K562 (cell line): ENCODE results near the gene B9D2. TPM values are rescaled to one million over a fixed set of nuclear protein-coding genes. Genes with fewer than 3 reads are reported as not detected.

ENCODE experiments used
- ADNP ChIP-seq: fragments of 200-800 bp; sonication (Bioruptor generic); IDR thresholded peaks from 2 replicates; pipeline ENCODE4 v1.6.1; 2016; ENCODE audit warnings: missing genetic modification characterization, missing compliant biosample characterization
- CCAR2 ChIP-seq: fragments of 200-400 bp; formaldehyde crosslinking; IDR thresholded peaks from 2 replicates; pipeline ENCODE4 v1.6.1; 2017; ENCODE audit warnings: mild to moderate bottlenecking, low read depth, low read length
- CEBPG ChIP-seq, 3 experiments: fragments of 200-800 bp in 1 of 3; sonication (Bioruptor generic) in 1 of 3; sonication (generic) in 1 of 3; formaldehyde crosslinking in 1 of 3; IDR thresholded peaks in 2 of 3; conservative IDR thresholded peaks in 1 of 3; 2 replicates each; pipeline versions ENCODE4 v1.6.1 to v1.8.0; 2016 to 2022; ENCODE audit warnings: missing compliant biosample characterization in 2 of 3, missing genetic modification characterization in 2 of 3, mild to moderate bottlenecking in 1 of 3, missing genetic modification reagents in 1 of 3
- CHCHD3 ChIP-seq: fragments of 250-450 bp; sonication (Bioruptor Pico); IDR thresholded peaks from 2 replicates; pipeline ENCODE4 v2.1.2; 2022; ENCODE audit warnings: mild to moderate bottlenecking
- GTF2F1 ChIP-seq: IDR thresholded peaks from 2 replicates; pipeline ENCODE4 v1.6.1; 2011; ENCODE audit warnings: low read depth, low read length, improper control_type of control experiment
- JUNB ChIP-seq: fragments of 450-650 bp; formaldehyde crosslinking; conservative IDR thresholded peaks from 2 replicates; pipeline ENCODE4 v1.4.0; 2020; ENCODE audit warnings: mild to moderate bottlenecking
- MAFK ChIP-seq: IDR thresholded peaks from 2 replicates; pipeline ENCODE4 v1.6.1; 2011; ENCODE audit warnings: low read length, improper control_type of control experiment
- NCOA1 ChIP-seq: fragments of 450-650 bp; IDR thresholded peaks from 2 replicates; pipeline ENCODE4 v1.6.1; 2016; ENCODE audit warnings: low read depth
- NRF1 ChIP-seq, 2 experiments: fragments of 450-650 bp; IDR thresholded peaks in 1 of 2; conservative IDR thresholded peaks in 1 of 2; 2 replicates each; pipeline ENCODE4 v1.6.1; 2014; ENCODE audit warnings: mild to moderate bottlenecking in 2 of 2
- PHF8 ChIP-seq: fragments of 200-600 bp; sonication (generic); IDR thresholded peaks from 2 replicates; pipeline ENCODE4 v1.6.1; 2012; ENCODE audit warnings: mixed run types, mild to moderate bottlenecking, inconsistent platforms, low read length, moderate library complexity, borderline replicate concordance
- POLR2H ChIP-seq: IDR thresholded peaks from 2 replicates; pipeline ENCODE4 v1.6.1; 2016; ENCODE audit warnings: missing genetic modification characterization, low read depth, mild to moderate bottlenecking, control low read depth, missing compliant biosample characterization, moderate library complexity
- POU5F1 ChIP-seq: fragments of 150-350 bp; IDR thresholded peaks from 2 replicates; pipeline ENCODE4 v1.6.1; 2014; ENCODE audit warnings: borderline replicate concordance, low read length, low read depth, mild to moderate bottlenecking; ENCODE audit not compliant: partially characterized antibody
- RBM22 ChIP-seq: fragments of 200-400 bp; formaldehyde crosslinking; IDR thresholded peaks from 2 replicates; pipeline ENCODE4 v1.6.1; 2018; ENCODE audit warnings: low read length, low read depth; ENCODE audit not compliant: poor library complexity, severe bottlenecking
- SMARCA5 ChIP-seq: fragments of 450-650 bp; IDR thresholded peaks from 2 replicates; pipeline ENCODE4 v1.6.1; 2016
- TAF9B ChIP-seq: fragments of 450-650 bp; IDR thresholded peaks from 2 replicates; pipeline ENCODE4 v1.6.1; 2018; ENCODE audit warnings: mild to moderate bottlenecking; ENCODE audit not compliant: partially characterized antibody
- TEAD1 ChIP-seq, 2 experiments: fragments of 450-650 bp in 1 of 2; sonication (generic) in 1 of 2; formaldehyde crosslinking; IDR thresholded peaks; 2 replicates each; pipeline versions ENCODE4 v1.4.0 to v1.8.0; 2020 to 2022; ENCODE audit warnings: mild to moderate bottlenecking in 2 of 2, missing genetic modification reagents in 1 of 2
- ZBTB1 ChIP-seq: sonication (generic); formaldehyde crosslinking; IDR thresholded peaks from 2 replicates; pipeline ENCODE4 v1.8.1; 2023; ENCODE audit warnings: missing genetic modification reagents, low read depth, mild to moderate bottlenecking, borderline replicate concordance
- ZNF146 ChIP-seq: IDR thresholded peaks from one replicate; pipeline ENCODE4 v1.6.1; 2018; ENCODE audit warnings: missing compliant biosample characterization; ENCODE audit not compliant: unreplicated experiment
- ZNF217 ChIP-seq: sonication (generic); formaldehyde crosslinking; IDR thresholded peaks from 2 replicates; pipeline ENCODE4 v1.8.0; 2022; ENCODE audit warnings: mild to moderate bottlenecking, missing genetic modification reagents
- ZNF445 ChIP-seq: fragments of 250-450 bp; sonication (Bioruptor Pico); IDR thresholded peaks from 2 replicates; pipeline ENCODE4 v1.4.0; 2020; ENCODE audit warnings: low read depth, mild to moderate bottlenecking, moderate library complexity
- ZNF830 ChIP-seq: fragments of 250-450 bp; sonication (Bioruptor Pico); IDR thresholded peaks from 2 replicates; pipeline ENCODE4 v1.5.0; 2021; ENCODE audit warnings: mild to moderate bottlenecking
- polyA plus RNA-seq, 8 experiments: library from polyadenylated mRNA; depleted of rRNA in 4 of 8; stranded (reverse) in 5 of 8; unstranded in 3 of 8; fragments of >200 nt; fragmentation: Nextera tagmentation in 2 of 8; fragmentation: Illumina TruSeq in 1 of 8; extraction: Ambion mirVana in 2 of 8; extraction: Trizol in 1 of 8; gene quantifications; 2 replicates each; pipeline versions ENCODE4 v1.2.1 to v1.2.3, GENCODE V29; 2011 to 2014; ENCODE audit warnings: inconsistent platforms in 1 of 8, missing spikeins in 1 of 8
- total RNA-seq, 7 experiments: library from RNA; depleted of rRNA in 6 of 7; stranded (reverse); fragments of >200 nt in 6 of 7; fragmentation: Illumina TruSeq in 2 of 7; extraction: Trizol in 2 of 7; gene quantifications; 2 replicates each; pipeline versions ENCODE4 v1.2.1 to v1.2.3, GENCODE V29; 2011 to 2021; ENCODE audit warnings: low replicate concordance in 1 of 7
- TF ChIP-seq, protein P1 (sequence below): sonication (generic); formaldehyde crosslinking; IDR thresholded peaks from 2 replicates; pipeline ENCODE4 v1.8.1; 2023; ENCODE audit warnings: missing genetic modification reagents, mild to moderate bottlenecking, borderline replicate concordance
- TF ChIP-seq, protein P2 (sequence below): sonication (generic); formaldehyde crosslinking; IDR thresholded peaks from 2 replicates; pipeline ENCODE4 v1.8.0; 2023; ENCODE audit warnings: mild to moderate bottlenecking, missing genetic modification reagents

The B9D2 gene
- total and polyA plus RNA-seq, 9 of the 15 experiments (the other 6 are each of a cell fraction or from before 2014, with no cell fraction given) = 0.83 to 6.9 (median 2.8) TPM

DNA sequence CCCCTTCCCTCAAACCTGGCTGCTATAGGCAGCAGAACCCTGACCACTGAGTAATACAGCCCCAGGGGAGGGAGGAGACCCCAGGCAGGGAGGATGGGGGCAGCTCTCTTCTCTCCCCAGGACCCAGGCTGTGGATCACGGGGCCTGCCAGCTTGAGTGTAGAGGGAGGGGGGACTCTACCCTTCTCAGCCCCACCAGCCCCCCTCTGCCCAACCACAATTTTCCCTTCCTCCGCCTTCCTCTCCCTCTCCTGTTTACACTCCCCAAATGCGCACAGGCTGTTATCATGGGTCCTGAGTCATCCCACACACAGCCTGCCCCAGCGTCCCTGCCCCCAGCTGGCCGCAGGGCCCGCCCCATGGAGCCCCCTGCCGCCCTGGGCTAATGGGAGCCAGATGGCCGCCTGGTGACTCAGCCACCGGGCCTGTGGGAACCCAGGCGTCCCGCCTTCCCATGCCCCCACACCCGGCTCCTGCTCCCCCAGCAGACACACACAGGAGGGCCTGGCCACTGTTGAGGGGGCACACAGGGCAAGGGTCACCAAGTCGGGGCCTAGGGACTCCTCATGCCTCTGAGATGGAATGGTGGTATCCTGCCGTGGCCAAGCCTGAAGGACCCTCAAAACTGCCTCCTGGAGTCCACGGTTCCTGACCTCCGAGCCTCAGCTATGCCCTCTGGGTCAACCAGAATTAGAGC, 40.4 kb downstream of the B9D2 start (continued):
- TF ChIP-seq, protein P1, sequence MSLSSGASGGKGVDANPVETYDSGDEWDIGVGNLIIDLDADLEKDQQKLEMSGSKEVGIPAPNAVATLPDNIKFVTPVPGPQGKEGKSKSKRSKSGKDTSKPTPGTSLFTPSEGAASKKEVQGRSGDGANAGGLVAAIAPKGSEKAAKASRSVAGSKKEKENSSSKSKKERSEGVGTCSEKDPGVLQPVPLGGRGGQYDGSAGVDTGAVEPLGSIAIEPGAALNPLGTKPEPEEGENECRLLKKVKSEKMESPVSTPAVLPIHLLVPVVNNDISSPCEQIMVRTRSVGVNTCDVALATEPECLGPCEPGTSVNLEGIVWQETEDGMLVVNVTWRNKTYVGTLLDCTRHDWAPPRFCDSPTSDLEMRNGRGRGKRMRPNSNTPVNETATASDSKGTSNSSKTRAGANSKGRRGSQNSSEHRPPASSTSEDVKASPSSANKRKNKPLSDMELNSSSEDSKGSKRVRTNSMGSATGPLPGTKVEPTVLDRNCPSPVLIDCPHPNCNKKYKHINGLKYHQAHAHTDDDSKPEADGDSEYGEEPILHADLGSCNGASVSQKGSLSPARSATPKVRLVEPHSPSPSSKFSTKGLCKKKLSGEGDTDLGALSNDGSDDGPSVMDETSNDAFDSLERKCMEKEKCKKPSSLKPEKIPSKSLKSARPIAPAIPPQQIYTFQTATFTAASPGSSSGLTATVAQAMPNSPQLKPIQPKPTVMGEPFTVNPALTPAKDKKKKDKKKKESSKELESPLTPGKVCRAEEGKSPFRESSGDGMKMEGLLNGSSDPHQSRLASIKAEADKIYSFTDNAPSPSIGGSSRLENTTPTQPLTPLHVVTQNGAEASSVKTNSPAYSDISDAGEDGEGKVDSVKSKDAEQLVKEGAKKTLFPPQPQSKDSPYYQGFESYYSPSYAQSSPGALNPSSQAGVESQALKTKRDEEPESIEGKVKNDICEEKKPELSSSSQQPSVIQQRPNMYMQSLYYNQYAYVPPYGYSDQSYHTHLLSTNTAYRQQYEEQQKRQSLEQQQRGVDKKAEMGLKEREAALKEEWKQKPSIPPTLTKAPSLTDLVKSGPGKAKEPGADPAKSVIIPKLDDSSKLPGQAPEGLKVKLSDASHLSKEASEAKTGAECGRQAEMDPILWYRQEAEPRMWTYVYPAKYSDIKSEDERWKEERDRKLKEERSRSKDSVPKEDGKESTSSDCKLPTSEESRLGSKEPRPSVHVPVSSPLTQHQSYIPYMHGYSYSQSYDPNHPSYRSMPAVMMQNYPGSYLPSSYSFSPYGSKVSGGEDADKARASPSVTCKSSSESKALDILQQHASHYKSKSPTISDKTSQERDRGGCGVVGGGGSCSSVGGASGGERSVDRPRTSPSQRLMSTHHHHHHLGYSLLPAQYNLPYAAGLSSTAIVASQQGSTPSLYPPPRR = no peak
- TF ChIP-seq TAF9B (peak; percentile 91), NCOA1 (peak; percentile 65; the same call in 1 of the 2 replicates), SMARCA5 (peak; percentile 59; the same call in 1 of the 2 replicates), ZNF146 (CRISPR knock-in tag) (no peak), JUNB (CRISPR knock-in tag) (peak; percentile 65; the same call in 1 of the 2 replicates), POLR2H (no peak), POU5F1 (no peak), PHF8 (peak; percentile 22; the same call in 1 of the 2 replicates), CHCHD3 (CRISPR knock-in tag) (no peak), ZNF830 (no peak), CCAR2 (no peak), CEBPG (CRISPR knock-in tag; IDR thresholded peaks at IDR 0.05) (no peak), CEBPG (tag; conservative IDR thresholded peaks at IDR 0.05 in 1 of 2, IDR thresholded peaks at IDR 0.05 in 1 of 2) (no peak), MAFK (peak; percentile 67), NRF1 (conservative IDR thresholded peaks at IDR 0.05 in 1 of 2, IDR thresholded peaks at IDR 0.05 in 1 of 2) (peak; percentile 74 to 79), GTF2F1 (no peak), RBM22 (peak; percentile 85), ZBTB1 (CRISPR knock-in tag) (no peak), ZNF217 (CRISPR knock-in tag) (no peak), ADNP (no peak), ZNF445 (no peak), TEAD1 (CRISPR knock-in tag; IDR thresholded peaks at IDR 0.05) (peak in 1 of 2 experiments; percentile 24; a peak in 1 of 4 replicates)
- TF ChIP-seq, protein P2, sequence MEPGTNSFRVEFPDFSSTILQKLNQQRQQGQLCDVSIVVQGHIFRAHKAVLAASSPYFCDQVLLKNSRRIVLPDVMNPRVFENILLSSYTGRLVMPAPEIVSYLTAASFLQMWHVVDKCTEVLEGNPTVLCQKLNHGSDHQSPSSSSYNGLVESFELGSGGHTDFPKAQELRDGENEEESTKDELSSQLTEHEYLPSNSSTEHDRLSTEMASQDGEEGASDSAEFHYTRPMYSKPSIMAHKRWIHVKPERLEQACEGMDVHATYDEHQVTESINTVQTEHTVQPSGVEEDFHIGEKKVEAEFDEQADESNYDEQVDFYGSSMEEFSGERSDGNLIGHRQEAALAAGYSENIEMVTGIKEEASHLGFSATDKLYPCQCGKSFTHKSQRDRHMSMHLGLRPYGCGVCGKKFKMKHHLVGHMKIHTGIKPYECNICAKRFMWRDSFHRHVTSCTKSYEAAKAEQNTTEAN (CRISPR knock-in tag) = no peak
